Esophagus (tissue), 2 donors: Measurements from ENCODE around the gene WBP2. TPM values are rescaled to one million over a fixed set of nuclear protein-coding genes. Genes with fewer than 3 reads are reported as not detected.

Experiments
- H3K27ac ChIP-seq, 2 donors: one replicate each; pipeline ENCODE4 v1.5.1; 2013; ENCODE audit warnings: low read depth in 2 of 2, mild to moderate bottlenecking in 2 of 2, inconsistent platforms in 1 of 2, low read length in 1 of 2, moderate library complexity in 1 of 2
- H3K27me3 ChIP-seq, 2 donors: one replicate each; pipeline ENCODE4 v1.6.1; 2013; ENCODE audit warnings: low read length in 2 of 2, control low read depth in 1 of 2, mild to moderate bottlenecking in 1 of 2; ENCODE audit not compliant: insufficient read depth in 2 of 2, control insufficient read depth in 1 of 2
- H3K36me3 ChIP-seq, 2 donors: one replicate each; pipeline ENCODE4 v1.6.1; 2013; ENCODE audit warnings: low read length in 1 of 2; ENCODE audit not compliant: control insufficient read depth in 2 of 2, insufficient read depth in 2 of 2
- H3K4me1 ChIP-seq, 2 donors: one replicate each; pipeline ENCODE4 v1.6.1; 2013; ENCODE audit warnings: low read length in 1 of 2; ENCODE audit not compliant: control insufficient read depth in 2 of 2, insufficient read depth in 2 of 2
- H3K4me3 ChIP-seq, 2 donors: one replicate each; pipeline ENCODE4 v1.5.1; 2013; ENCODE audit warnings: low read length in 2 of 2, mild to moderate bottlenecking in 2 of 2, low read depth in 1 of 2, moderate library complexity in 1 of 2
- H3K9me3 ChIP-seq, 2 donors: one replicate each; pipeline ENCODE4 v1.6.1; 2013; ENCODE audit warnings: mild to moderate bottlenecking in 2 of 2, low read depth in 1 of 2, low read length in 1 of 2, moderate library complexity in 1 of 2; ENCODE audit not compliant: control insufficient read depth in 2 of 2, insufficient read depth in 1 of 2
- WGBS, 2 donors: extraction: QIAGEN DNeasy Blood & Tissue Kit; methylation state at CpG; one replicate each; pipeline ENCODE4 v1.1.7; 2013; 5-methylcytosine and 5-hydroxymethylcytosine counted together
- polyA plus RNA-seq, 2 donors: library from polyadenylated mRNA; stranded (reverse); fragments of 200-250 nt; gene quantifications; one replicate each; pipeline ENCODE4 v1.2.3, GENCODE V29; 2013
- donor health status: healthy with polysubstance abuse.
- donor health status: Bipolar disorder and iron deficiency.

WBP2 gene
- polyA plus RNA-seq, 2 donors = 65.1 to 65.9 TPM

DNA sequence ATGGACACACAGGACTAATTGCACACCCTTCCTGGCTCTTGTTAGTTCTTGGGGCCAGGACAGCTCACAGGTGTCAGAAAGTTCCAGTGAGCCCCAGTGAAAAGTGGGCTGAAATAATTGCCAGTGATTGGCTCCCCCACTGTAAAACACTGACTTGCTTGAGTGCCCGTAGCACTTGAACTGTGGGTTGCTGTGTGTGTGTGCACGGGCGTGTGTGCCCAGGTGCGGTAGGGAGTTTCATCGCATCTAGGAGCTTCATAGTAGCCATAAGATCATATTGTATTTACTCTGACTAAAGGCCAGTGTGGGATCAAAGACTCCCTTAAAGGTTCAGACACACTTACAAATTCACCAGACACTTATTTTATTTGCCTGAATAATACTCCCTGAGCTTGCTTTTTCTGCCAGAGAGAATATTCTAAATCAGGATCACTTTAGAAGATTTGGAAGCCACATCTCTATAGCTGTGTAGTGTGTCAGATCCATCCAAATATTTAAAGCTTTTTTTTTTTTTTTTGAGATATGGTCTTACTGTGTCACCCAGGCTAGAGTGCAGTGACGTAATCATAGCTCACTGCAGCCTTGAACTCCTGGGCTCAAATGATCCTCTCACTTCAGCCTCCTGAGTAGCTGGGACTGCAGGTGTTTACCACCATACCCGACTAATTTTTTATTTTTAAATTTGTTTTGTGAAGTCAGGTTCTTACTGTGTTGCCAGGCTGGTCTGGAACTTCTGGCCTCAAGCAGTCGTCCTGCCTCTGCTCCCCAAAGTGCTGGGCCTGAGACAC, 59.1 kb downstream of the WBP2 start:
- WGBS, 2 donors = 89 to 93% methylated on average over 8 of the region's 8 CpGs
- H3K27me3 ChIP-seq = no peaks in the 10 kb centered on the region
- H3K27ac ChIP-seq = no peak overlapping the region
- peaks cover 0 to 29% of the 10 kb centered on the region in 2 donors for H3K36me3 ChIP-seq
- H3K9me3 ChIP-seq = no peaks in the 10 kb centered on the region
- no peak overlapping the region for H3K4me3 ChIP-seq
- H3K4me1 ChIP-seq = no peaks in the 10 kb centered on the region

Other genes with a start within 250 kb of the WBP2 start
- 10 to 100 TPM; 33.9 to 37.3 TPM for gene SMIM5, start 221.9 kb downstream of the WBP2 start, polyA plus RNA-seq
- gene RECQL5, start 188.2 kb downstream of the WBP2 start, polyA plus RNA-seq = 100 to 1,000 TPM in 1 of 2 donors, 10 to 100 TPM in 1; 46.9 to 136 TPM
- 10 to 100 TPM; 63.4 to 68.4 TPM for gene SAP30BP, start 188.0 kb downstream of the WBP2 start, polyA plus RNA-seq
- gene ITGB4, start 133.9 kb downstream of the WBP2 start, polyA plus RNA-seq = 10 to 100 TPM; 48.4 to 63.2 TPM
- 10 to 100 TPM; 27.9 to 29.5 TPM for gene GALK1, start 90.1 kb downstream of the WBP2 start, polyA plus RNA-seq
- 10 to 100 TPM; 18.2 to 26.3 TPM for gene UNK, start 70.5 kb downstream of the WBP2 start, polyA plus RNA-seq
- gene UNC13D, start 10.9 kb downstream of the WBP2 start, polyA plus RNA-seq = 10 to 100 TPM; 21.0 to 22.4 TPM
- 10 to 100 TPM; 20.4 to 21.7 TPM for gene TRIM47, start 23.2 kb upstream of the WBP2 start, polyA plus RNA-seq
- 10 to 100 TPM in 1 of 2 donors, 1 to 10 TPM in 1; 9.8 to 19.8 TPM for gene TRIM65, start 41.6 kb upstream of the WBP2 start, polyA plus RNA-seq
- gene MRPL38, start 49.5 kb upstream of the WBP2 start, polyA plus RNA-seq = 10 to 100 TPM; 51.7 to 65.8 TPM
- gene FBF1, start 85.7 kb upstream of the WBP2 start, polyA plus RNA-seq = 10 to 100 TPM in 1 of 2 donors, 1 to 10 TPM in 1; 8.7 to 33.7 TPM
- 10 to 100 TPM; 22.7 to 37.4 TPM for gene ACOX1, start 123.8 kb upstream of the WBP2 start, polyA plus RNA-seq
- 10 to 100 TPM; 42.7 to 43.7 TPM for gene TEN1, start 123.9 kb upstream of the WBP2 start, polyA plus RNA-seq
- gene CDK3, start 145.5 kb upstream of the WBP2 start, polyA plus RNA-seq = 10 to 100 TPM in 1 of 2 donors, 1 to 10 TPM in 1; 6.5 to 16.2 TPM
- gene EVPL, start 172.0 kb upstream of the WBP2 start, polyA plus RNA-seq = 100 to 1,000 TPM; 229 to 425 TPM
- 10 to 100 TPM; 34.3 to 57.9 TPM for gene SRP68, start 217.2 kb upstream of the WBP2 start, polyA plus RNA-seq
- gene GALR2, start 219.4 kb upstream of the WBP2 start, polyA plus RNA-seq = under 1 TPM; 0.53 to 1.00 TPM
- 1 to 10 TPM; 1.2 to 2.3 TPM for gene ZACN, start 223.8 kb upstream of the WBP2 start, polyA plus RNA-seq
- 10 to 100 TPM; 57.0 to 77.2 TPM for gene EXOC7, start 248.5 kb upstream of the WBP2 start, polyA plus RNA-seq